Activated CD4-positive, alpha-beta T cell treated with anti-CD3 and anti-CD28 coated beads, Interleukin-2, Interleukin-4, amounts not matched to agents 100 ng/mL and 50 ng/mL, durations not matched to agents 16 hours and 8 hours (primary cell): Measurements from ENCODE around the gene RHCG.

Experiments used
- DNase-seq: peaks from one replicate; pipeline ENCODE4 v3.0.0-alpha.2; 2020; ENCODE audit warnings: low spot score

The RHCG gene

DNA sequence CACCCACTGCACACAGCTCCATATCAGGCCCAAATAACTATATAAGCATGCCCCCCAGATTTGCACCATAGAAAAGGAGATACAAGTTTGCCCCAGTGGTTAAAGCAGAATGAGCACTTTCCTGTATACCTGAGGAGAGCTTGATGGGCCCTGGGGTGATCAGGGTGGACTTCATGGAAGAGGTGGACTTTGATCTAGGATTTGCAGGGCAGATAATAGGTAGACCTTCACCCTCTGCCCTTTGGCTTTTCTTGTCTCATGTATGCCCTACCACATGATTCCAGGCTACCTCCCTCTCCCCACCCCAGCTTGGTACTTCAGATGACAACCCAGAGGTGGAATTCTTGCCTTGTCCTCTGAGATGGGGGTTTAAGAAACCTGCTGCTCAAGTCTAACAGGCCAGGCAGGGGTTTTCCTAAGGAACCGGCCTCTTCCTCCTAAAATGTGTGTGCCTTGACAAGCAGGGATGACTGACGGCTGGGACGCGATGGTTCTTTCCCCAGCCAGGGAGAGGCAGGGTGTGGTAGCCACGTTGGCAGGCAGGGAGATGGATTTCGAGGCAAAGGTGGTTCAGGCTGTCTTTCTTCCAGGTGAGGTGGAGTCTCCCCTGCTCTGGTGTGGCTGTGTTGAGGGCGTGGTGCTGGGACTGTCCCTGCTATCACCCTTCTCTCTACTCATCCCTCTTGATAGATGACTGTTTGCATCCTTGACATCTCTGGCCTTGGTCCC, 6.6 kb upstream of the RHCG start:
- DNase-seq = no peak

- no peak for DNase-seq
Measured at GRCh38 chr15:89501646-89502045, 5.3 kb upstream of the RHCG start.

- peak; percentile 24 for DNase-seq
Measured at GRCh38 chr15:89500397-89501270, 4.3 kb upstream of the RHCG start.

DNA sequence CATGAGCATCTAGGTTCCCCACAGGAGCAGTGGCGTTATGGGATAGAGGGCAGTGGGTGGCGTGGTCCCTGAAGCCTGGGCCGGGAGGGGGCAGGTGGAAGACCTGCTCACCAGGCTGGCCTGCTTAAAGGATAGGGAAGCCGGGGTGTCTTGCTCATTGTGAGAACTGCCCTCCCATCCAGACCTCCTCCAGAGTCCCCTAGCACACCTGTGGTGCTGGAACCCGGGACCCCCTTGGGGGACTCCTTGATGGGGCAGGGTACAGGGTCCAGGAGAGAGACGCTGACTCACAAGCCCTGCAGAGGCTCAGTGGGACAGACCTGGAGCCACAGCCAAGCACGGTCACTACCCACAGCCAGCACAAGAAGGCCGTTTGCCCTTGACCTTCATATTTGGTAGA, 2.8 kb upstream of the RHCG start:
- no peak for DNase-seq

DNA sequence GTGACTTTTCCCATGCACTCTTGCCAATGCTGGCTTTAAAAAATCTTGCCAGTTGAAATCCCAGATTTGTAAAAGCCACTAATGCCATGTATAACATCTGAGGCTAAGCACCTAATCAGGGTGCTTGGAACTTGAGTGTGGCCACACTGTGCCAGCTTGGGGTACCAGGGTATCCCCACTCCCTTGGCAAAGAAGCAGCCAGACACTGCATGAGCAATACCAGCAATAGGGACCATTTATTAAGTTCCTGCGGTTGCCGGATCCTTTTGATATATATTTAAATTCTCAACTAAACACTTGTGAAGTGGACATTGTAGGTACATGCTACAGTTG, 2.2 kb upstream of the RHCG start:
- DNase-seq = no peak

DNA sequence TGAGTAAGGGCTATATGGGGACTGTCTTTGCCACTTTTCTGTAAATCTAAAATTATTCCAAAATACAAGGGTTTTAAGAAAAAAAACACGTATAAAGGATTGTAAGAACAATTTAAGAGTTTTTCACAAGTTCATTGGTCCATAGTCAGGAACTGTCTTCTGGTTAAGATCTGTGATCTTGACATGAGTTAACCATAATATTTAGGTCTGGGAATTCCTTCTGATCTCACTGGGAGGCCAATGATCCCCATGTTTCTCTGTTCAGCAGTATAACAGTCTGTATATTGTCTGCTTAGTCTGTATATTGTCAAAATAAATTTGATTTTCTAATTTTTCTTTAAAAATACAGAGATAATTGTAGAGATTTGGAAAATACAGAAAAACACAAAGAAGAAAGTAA, 848 bp upstream of the RHCG start:
- DNase-seq = no peak

DNA sequence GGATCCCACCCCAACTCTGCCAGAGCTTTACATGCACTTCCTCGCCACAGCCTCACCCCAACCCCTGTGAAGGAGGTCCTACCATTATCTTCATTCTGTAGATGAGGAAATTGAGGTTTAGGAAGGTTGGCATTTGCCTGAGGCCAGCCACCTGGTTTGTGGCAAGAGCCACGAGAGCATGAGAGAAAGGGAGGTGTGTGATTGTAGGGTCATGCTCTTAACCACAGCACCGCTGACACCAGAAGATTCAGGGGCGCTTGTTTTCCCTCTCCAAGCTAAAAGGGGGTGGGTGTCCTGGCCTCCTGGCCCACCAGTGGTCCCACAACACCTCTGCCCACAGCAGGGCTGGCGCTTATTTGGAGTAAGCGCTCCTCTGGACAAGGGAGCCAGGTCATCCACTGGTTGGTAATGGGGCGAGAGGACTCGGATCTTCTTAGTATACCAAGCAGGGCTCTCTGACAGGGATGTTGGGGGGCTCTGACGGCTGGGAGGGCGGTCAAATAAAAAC, 691 bp downstream of the RHCG start:
- DNase-seq = no peak

- DNase-seq = peak; percentile 22
Measured at GRCh38 chr15:89494941-89495637, 1.3 kb downstream of the RHCG start.

DNA sequence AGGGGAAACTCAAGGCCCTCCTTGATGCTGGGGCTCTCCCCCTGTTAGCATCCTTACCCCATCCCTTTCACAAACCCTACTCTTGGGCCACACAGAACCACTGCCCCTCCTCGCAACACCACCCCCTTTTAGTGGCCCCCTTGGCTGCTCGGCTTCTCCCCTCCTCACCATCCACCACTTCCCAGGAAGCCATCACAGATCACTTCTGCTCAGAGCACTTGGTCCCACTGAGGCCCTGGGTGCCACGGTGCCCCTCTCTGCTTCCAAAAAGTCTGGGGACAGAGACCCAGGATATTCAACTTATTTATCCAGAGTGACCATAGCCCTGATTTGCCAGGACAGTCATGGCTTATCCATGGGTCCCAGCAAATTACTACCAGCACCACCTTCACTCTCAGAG, 2.4 kb downstream of the RHCG start:
- no peak for DNase-seq

- DNase-seq = no peak
Measured at GRCh38 chr15:89492934-89493631, 3.3 kb downstream of the RHCG start.

GRCh38 chr15:89492111-89492641, 4.2 kb downstream of the RHCG start:
- no peak for DNase-seq

DNA sequence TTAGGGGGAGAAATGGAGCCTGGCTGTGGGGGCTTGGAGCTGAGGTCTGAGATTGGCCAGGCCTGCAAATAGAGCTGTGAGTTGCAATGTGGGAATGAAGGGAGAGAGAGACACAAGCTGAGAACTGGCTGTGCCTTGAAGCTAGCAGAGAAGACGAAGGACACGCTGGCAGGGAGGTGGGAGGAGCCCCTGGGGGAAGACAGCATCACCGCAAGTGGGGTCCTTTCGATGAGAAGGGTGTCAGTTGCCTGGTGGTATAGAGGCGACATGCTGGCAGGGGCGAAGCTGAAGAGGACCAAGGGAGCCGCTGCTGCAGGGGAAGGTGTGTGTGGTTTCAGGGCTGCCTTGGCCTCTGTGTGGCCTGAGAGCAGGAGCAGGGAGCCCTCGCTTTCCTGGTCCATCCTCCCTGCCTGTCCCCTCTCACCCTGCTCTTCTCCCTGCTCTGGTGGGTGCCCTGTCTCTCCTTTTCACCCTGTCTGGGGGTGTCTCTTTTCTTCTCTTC, 5.5 kb downstream of the RHCG start:
- no peak for DNase-seq

GRCh38 chr15:89490081-89490813, 6.1 kb downstream of the RHCG start:
- DNase-seq = no peak

DNA sequence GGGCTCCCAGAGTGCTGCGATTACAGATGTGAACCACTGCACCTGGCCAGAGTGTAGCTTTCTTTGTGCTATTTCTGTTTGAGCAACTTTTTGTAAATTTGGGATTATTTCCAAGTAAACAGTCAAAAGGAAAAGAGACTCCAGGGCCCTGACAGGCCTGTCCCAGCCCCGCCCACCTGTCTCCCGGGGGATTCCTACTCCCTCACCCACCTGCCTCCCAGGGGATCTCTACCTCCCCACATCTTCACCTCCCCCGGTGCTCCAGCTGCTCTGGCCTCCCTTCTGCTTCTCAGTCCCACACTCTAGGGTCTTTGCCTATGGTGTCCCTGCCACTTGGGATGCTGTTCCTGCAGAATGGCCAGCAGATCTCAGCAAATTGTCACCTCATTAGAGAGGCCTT, 7.0 kb downstream of the RHCG start:
- DNase-seq = no peak

DNA sequence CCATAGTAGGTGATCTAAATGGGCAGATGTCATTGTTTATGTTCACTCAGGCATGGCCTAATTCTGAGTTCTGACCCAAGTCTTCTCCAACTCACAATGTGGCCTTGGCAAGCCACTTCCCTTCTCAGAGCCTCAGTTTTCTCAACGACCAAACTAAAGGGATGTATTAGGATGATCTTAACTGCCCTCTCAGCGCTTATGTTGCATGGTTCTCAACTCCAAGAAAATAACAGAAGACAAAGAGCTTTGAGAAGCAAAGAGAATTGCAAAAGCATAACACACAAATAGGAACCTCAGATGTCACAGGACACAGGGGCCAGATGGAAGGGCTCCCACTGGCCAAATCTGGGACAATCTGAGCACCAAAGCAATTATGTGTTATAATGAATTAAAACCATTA, 8.6 kb downstream of the RHCG start:
- DNase-seq = no peak

- no peak for DNase-seq
Measured at GRCh38 chr15:89486726-89487050, 9.7 kb downstream of the RHCG start.

DNA sequence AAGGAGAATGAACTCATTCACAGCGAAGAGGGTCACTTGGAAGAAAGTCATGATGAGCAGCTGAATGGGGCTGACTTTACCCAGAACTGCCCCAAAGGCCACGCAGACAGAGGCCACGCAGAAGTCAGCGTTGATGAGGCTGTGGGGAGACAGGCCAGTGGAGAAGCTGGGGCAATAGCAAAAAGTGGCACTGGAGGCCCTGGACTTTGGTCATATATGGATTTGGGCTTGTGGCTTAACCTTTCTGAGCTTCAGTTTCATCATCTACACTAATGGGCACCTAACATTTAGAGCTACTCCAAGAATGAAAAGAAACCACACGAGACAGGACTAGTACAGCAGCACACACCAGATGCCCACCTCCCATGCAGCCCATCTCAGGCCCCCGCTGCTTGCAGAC, 13.3 kb downstream of the RHCG start:
- no peak for DNase-seq

- DNase-seq = no peak
Measured at GRCh38 chr15:89482139-89482538, 14.2 kb downstream of the RHCG start.

- DNase-seq = no peak
Measured at GRCh38 chr15:89480505-89480904, 15.9 kb downstream of the RHCG start.

DNA sequence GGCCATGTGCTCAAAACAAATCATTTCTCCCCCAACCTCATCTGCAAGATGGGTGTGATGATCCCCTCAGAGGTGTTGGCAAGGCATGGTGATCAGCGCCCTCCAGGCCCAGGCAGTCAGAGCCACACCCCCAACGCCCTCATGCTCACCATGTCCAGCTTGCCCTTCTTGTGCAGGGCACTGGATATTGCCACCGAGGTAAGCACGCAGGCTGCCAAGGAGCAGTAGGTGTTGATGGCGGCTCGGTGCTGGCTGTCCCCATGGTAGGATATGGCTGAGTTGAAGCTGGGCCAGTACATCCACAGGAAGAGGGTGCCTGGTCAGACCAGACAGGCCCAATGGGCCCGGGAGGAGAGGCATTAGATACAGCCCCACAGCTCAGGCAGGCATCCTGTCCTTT, 17.2 kb downstream of the RHCG start:
- DNase-seq = no peak
